ENCODE measurements around the gene ZMYND12.

Gene ZMYND12

GRCh38 chr1:42434340-42434739 lies 21.5 kb downstream of the ZMYND12 start:
- DNase-seq: no peak

DNA sequence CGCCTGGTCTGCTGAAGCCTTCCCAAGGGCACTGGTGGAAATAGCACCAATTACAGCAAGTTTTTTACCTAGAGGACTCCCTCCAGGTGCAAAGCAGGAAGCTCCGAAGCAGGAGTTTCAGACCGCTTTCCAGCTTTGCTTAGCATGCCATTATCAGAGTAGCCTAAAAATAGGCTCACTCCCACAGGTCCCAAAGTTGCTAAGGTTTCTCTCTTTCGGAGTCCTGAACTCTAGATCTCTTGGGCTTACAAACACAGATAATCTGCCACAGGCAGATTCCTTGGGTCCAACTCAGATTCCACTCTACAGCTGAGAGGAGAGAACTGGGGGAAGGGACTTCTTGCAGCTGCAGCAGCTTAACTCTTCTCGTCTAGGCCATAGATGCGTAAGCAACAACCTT lies 22.5 kb downstream of the ZMYND12 start:
- no peak for DNase-seq

GRCh38 chr1:42432714-42433113 lies 23.1 kb downstream of the ZMYND12 start:
- no peak for DNase-seq

GRCh38 chr1:42431514-42431913 lies 24.3 kb downstream of the ZMYND12 start:
- no peak for DNase-seq

- DNase-seq: no peak
Observed at GRCh38 chr1:42430286-42431135, 25.3 kb downstream of the ZMYND12 start.

DNA sequence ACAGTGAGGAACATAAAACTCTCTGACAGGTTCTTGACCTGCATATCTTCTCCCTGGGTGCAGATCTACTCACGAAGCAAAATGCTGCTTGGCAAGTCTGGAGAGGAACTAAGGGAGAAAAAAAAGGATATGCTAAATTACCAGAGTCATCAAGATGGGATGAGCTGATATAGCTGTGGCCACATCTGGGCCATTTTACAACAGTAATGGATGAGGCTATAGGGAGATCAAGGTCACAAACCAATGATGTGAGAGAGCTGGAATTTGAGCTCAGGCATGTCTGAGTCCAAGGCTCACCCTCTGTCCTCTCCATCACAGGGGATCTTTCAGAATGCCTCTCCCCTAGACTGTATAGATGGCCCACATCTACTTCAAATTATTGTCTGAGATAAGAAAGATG lies 26.2 kb downstream of the ZMYND12 start:
- no peak for DNase-seq

DNA sequence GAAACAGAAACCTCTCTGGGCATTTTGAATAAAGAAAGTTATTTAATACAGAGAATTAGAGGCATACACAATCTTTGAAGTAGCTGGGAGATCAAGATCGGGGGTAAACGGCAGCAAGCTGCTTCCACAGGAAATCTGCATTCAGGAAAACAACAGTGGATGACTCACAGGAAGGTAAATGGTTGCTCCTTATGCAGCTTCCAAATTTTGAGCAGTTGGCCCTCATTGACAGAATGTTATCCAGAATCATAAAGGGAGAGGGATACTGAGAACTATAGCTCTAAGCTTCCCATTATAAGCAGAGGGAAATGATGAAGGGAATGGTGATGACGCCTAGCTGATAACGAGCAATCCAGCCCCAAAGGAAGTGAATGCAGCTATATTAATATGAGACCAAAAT lies 28.6 kb downstream of the ZMYND12 start:
- no peak for DNase-seq

DNA sequence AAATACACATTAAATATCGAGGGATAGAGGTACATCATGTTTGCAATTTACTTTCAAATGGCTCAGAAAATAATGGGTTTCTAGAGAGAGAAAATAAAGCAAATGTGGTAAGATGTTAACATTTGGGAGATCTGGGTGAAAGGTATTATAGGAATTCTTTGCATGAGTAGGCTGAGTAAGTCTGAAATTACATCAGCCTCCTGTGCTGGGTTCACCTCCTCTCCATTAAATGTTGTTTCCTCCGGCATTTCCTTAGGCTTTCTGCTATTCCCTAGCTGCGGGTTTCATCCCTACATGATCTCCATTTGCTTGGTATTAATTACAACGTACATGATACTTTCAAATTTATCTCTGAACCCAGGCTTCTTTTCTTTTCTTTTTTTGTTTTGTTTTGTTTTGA lies 31.6 kb downstream of the ZMYND12 start:
- DNase-seq: no peak

- no peak for DNase-seq
Observed at GRCh38 chr1:42423681-42424080, 32.1 kb downstream of the ZMYND12 start.

- DNase-seq: no peak
Observed at GRCh38 chr1:42422737-42423136, 33.1 kb downstream of the ZMYND12 start.

- peak; percentile 91 for DNase-seq
Observed at GRCh38 chr1:42420911-42421585, 34.8 kb downstream of the ZMYND12 start.

DNA sequence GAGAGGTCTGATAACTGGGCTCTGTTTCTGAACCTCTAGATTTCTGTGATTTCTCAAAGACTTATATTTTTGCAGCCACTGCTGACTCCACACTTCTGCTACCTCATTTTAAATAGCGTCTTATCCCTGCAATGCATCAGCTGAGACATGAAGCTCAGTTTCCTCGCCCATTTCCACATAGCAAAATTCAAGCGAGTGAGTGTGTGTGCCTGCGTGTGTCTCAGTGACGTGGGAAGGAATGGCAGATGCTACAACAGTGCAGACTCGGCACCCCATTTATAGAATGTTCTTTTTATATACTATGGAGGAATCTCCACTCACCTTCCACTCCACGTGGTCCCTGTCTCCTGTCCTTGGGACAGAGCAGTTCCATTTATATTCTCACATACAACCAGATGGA lies 35.7 kb downstream of the ZMYND12 start:
- DNase-seq: no peak

DNA sequence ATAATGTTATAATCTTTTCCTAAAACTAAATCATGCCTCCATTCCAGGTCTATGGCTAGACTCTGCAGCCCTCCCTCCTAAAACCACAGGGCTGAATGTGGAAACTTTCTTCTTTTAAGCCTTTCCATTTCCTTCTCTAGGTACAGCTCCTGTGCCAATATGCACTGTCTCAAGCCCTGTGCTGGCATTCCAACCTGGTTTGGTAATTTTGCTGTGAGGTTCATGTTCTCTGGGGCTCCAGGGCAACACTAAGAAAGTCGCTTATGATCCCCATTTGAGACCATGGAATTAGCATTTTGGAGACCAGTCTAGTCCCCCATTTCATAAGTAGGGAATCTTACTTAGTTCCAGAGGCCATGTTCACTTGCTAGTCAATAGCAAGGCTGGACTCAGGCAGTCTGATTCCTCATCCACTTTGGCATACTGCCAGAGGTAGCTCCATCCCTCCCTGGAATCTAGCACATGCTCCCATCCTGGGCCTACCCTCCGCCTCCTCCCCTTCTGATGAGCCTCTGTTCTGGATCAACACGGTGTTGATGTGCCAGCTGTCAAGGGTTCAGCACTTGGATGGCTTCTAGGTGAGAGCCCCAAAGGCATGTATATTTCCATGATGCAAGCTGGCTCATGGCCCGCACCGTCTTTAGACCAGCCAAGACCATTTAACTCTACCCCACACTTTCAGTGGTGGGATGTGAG lies 36.5 kb downstream of the ZMYND12 start:
- DNase-seq: peak; percentile 89

DNA sequence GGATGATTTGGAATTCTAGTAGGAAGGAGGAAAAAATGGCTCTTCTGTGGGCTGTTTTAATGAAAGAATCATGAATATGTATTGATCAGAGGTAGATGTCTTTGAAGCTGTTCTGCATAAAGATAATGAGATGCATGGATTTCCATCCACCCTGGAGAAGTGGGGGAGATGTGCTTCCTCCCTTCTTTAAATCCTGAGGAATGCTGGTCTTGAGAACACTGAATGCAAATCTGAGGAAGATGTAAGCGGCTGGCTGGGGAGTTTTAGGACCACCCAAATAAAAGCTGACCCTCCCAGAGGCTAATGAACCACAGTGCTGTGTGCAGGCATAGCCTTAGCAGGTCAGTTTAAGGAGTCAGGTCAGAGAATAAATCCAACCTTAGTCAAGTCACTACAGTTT lies 37.3 kb downstream of the ZMYND12 start:
- DNase-seq: no peak

DNA sequence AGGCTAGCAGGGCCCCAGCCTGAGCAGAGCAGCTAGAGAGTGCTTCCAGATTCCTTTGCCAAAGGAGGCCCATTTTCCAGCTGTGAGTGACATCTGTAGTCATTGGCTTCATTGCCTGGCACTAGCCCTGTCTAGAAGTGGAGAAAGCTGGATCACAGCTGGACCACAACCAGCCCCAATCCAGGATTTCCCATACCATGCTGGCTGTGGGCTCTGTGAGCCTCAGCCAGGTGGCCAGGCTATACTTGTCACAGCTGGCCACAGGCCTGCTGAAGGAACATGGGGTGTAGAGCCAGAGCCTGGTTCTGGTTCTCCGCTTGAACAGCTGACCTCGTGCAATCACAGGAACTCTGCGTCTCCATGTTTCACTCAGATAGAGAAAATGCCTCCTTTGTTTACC lies 38.7 kb downstream of the ZMYND12 start:
- DNase-seq: peak; percentile 76

DNA sequence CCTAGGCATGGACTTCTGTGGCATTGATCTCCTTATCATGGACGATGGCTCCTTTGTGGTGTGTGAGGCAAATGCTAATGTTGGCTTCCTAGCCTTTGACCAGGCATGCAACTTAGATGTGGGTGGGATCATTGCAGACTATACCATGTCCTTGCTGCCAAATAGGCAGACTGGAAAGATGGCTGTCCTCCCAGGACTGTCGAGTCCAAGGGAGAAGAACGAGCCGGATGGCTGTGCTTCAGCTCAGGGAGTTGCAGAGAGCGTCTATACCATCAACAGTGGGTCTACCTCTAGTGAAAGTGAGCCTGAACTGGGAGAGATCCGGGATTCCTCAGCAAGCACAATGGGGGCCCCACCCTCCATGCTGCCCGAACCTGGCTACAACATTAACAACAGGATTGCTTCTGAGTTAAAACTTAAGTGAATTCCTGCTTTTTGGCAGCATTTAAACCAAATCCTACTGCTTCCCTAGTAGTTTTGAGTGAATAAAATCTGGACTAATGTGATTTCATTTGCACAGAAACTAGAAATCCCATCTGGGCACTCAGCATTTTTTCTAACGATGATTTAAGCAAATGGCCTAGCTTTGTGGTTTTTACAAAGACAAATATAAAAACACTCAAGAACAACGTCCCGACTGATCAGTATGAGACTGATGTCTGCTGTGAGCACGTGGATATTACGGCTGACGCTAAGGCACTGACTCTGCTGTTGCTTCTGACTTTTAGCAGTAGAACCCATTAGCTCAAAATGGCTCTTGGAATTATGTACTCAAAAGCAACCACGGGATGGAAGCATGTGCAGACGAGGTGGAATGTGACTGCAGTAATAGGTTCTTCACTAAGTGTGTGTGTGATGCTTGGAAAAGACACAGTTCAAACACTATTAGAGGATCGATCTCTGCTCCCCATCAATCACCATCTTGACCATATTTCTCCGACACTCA lies 41.0 kb downstream of the ZMYND12 start:
- DNase-seq: no peak

DNA sequence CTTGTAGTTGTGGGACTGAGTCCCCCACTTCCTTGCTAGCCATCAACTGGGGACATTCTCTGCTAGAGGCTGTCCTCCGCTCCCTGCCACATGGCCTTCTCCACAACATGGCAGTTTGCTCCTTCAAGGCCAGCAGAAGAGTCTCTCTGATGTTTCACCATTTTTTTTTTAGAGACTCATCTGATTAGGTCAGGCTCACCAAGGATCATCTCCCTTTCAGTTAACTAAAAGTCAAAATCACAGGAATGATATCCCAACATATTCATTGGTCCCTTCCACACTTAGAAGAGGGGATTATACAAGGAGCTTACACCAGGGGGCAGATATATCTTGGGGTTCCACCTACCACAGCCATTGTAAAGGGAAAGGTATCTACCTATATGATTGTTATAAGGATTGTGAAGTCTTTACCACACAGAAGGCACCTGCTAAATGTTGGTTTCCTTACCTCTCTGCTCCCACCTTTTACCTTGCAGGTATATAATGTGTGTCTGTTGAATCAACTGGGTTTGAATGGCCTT lies 51.9 kb downstream of the ZMYND12 start:
- no peak for DNase-seq

DNA sequence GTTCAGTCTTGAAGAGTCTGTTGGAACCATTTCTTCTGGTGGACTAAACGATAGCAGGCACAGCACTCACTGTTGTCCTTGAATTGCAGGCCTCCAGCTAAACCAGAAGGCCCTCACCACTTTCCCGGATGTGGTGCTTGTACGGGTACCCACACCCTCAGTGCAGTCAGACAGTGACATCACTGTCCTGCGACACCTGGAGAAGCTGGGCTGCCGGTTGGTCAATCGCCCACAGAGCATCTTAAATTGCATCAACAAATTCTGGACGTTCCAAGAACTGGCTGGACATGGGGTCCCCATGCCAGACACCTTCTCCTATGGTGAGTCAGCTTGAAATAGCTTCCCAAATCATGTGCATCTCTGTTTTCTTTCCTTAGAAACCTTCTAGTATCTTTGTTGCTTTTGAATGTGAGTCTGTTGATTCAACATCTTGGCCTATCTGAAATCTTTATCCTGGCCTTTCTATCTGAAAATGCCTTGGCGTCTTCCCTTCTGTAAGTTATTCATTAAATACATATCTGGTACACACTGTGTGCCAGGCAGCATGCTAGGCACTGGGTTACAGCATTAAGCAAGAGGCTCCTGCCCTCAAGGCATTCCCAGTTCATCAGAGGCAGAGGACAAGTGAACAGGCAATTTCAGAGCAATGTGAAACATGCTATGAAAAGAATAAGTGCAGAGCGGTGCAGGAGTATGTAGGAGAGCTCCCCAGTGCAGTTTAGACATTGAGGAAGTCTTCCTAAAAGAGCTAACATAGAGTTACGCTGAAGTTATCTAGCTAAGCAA lies 56.3 kb downstream of the ZMYND12 start:
- DNase-seq: no peak

DNA sequence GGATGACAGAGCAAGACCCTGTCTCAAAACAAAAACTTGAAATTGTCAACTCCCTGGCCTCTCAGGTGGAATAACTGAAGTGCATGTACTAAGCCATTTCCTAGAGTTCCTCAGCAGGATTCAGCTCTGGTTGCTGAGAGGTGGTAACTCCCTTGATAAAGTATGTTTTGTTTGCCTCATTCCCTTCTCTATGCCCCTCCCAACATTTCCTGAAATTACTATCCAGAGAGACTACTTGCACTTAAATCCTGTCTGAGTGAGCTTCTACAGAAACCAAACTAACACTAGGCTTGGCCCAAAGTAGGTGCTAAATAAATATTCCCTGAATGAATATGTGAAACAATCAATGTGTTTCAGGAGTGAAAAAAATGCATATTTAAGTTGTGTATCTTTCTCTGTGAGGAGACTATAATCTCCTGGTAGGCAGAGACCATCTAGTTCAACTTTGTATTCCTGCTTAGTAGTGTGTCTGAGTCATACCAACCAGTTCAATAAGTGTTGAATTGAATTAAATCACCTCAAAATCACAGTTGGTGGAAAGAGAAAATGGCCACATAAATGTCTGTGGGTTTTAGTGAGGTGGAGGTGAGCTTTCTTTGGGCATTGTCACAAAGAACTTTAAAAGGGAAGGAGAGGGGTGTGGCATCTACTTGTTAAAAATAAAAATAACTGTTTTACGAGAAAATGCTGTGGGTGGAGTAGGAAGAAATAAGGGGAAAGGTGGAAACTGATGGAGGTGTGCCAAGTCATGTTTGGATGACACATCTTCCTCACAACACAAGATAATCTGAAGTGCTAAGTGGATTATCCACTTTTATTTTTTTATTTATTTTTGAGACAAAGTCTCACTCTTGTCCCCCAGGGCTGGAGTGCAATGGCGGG lies 62.6 kb downstream of the ZMYND12 start:
- DNase-seq: no peak

DNA sequence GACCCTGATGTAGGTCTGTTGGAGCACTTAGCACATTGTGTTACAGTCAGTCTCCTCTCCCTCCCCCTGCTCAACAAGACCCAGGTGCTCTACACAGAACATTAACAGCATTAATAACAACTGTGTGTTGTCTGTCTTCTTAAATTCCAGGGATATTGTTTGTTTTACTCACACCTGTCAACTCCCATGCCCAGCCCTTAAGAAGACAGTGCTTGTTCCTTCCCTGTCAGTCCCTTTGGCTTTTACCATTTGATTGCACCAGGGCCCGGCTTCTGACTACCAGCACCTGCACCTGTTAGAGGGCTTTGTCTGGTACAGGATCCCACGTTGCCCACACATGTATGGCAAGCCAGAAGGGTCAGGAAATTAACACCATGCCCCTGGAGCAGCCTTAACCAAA lies 63.6 kb downstream of the ZMYND12 start:
- no peak for DNase-seq

DNA sequence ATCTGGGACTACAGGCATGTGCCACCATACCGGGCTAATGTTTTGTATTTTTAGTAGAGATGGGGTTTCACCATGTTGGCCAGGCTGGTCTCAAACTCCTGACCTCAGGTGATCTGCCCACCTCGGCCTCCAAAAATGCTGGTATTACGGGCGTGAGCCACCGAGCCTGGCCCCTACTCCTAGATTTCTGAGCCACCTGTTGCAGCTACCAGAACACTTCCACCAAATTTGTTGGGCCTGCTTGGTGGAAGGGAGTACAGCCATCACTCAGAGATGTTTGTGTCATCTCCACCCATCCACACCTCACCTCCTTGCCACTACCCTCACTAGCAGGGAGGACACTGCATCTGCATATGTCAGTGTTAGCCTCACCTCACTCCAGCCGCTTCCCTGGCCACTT lies 69.8 kb downstream of the ZMYND12 start:
- DNase-seq: no peak

Data from left hindlimb (tissue), 1 donor.